HuH-7 (cell line): ENCODE results near the gene SEMA3A.
"Not testable (repeated sequence)": the region's sequence is repeated elsewhere in the genome, so short reads cannot be mapped to it uniquely, and the experiment has no call there.

Experiments used
- DNase-seq: peaks from one replicate; pipeline ENCODE4 v3.0.0; 2011; ENCODE audit warnings: low spot score

The SEMA3A gene

DNA sequence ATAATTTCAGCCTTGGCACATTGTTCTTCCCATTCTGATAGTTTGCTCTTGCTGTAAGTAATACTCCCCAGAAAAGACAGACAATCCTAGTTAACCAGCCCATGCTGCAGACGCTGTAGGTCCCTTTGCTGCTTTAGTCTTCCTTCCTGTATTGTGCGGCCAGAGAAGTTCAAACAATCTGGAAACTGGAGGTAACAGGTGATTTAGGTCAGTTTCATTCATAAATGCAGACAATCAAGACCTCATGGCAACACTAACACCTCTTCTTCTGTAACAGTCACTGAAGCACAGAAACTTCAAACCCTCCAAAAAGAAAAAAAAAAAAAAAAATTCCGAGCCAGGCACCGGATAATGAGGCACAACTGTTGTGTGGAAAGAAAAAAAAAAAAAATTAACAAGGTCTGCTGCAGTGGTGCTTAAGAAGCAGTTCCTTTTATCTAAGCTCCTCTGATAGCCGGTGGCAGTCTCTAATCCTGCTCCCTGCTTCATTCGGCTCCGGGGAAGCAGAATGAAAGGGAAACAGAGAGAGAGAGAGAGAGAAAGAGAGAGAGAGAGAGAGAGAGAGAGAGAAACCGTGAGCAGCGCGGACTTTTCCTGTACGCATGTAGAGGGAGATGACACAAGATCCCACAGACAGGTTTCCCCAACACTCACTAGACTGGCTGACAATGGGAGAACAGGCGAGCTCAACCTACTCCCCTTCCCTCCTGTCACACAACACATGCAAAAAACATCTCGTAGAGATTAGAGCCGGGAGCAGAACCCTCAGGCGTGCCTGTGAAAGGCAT is at the start of gene SEMA3A:
SEMA3A (minus strand) TSS at position 306 of the 788 bp plus-strand sequence; CDS start at position 103, 203 bp downstream.
- DNase-seq: peak; percentile 14

DNA sequence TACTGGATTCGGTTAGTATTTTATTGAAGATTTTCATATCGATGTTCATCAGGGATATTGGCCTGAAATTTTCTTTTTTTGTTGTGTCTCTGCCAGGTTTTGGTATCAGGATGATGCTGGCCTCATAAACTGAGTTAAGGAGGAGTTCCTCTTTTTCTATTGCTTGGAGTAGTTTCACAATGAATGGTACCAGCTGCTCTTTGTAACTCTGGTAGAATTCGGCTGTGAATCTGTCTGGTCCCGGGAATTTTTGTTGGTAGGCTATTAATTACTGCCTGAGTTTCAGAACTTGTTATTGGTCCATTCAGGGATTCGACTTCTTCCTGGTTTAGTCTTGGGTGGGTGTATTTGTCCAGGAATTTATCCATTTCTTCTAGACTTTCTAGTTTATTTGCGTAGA is 48.4 kb upstream of the SEMA3A start:
- DNase-seq: not testable (repeated sequence)

GRCh38 chr7:84238596-84238995 is 44.0 kb upstream of the SEMA3A start:
- no peak for DNase-seq

DNA sequence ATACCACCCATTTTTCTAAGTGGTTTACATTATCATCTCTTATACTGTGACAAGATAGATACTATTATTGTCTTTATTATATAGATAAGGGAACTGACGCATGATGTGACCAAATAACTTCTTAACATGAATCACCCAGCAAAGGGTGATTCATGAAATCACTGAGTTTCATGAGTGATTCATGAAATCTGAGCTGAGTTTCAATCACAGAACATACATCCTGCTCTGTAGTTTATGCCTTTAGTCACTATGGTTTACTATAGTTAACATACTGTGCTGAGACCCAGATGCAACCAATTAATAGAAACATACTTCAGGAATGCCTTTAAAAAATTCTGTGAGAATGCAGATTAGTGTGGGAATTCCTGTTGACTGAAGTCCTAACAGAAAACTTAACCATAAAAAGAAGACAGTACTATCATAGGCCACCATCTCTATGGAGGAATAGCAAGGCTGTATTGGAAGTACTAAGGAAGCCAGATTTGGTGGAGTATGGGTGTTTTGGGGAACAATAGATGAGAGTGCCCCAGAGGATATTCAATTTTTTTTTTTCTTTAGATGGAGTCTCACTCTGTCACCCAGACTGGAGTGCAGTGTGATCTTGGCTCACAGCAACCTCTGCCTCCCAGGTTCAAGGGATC is 43.1 kb upstream of the SEMA3A start:
- DNase-seq: no peak

DNA sequence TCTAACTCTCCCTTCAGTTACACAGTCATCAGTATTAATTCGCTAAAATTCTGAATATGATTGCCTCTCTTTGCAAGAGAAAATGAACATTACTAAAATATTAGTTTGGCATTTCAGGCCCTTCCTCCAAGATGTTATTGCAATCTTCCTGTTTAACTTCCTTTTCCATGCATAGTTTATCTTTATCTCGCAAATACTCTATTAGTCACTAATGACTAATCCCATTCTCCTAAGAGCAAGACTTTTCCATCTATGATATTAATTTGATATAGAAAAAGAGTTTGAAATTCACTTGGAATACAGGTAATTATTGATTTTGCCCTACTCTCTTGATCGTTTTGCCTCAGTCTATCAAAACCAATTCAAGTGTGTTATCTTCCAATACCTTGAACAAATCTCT is 41.8 kb upstream of the SEMA3A start:
- no peak for DNase-seq

DNA sequence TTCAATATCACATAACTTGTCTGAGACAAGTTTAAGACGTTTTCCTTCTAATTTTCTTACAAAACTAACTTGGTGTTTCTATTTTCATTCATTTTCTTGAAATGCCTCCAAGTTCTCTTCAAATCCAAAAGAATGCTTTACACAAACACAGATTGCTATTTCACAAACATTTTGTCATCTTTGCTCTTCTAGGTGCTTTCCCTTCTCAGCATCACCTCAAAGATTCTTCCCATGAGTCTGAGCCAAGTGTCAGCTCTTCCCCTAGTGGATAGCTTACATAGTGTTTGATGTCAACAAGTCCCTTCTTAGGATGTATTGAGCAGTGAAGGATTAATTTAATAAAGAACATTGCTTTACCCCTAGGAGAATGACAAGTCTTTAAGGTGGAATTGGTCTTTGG is 38.1 kb upstream of the SEMA3A start:
- no peak for DNase-seq

DNA sequence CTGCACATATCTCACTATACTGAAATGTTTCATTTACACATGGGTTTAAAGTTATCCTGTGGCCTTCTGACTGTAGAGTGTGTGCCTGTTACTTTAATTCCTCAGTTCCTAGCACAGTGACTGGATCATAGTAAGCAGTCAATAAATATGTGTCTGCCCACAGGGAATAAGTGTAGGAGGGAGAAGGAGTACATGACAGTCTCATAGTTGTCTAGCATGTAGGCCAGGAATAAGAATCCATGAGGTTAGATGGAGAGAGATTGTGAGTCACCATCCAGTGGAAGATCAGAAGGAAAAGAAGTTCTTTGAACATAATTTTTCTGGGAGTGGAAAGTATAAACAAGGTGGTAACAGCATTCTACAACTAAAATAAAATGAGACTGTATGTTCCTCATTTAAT is 36.6 kb upstream of the SEMA3A start:
- no peak for DNase-seq

DNA sequence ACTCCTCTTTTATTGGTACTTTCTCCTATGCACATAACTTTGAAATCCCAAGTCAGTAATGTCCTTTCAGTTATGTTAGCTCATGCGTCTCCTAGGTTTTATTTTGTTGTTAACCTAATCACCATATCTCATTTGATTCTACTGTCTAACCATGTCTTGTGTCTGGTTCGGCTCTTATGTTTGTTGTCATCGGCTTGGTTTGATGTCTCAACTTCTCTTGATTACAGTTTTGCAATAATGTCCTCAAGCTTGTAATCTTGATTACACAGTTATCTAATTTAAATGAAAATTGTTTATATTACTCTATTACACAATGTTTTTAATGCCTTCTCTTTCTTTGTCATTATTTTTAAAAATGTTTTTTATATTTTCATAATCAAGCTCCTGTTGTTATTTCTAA is 35.9 kb upstream of the SEMA3A start:
- DNase-seq: no peak

DNA sequence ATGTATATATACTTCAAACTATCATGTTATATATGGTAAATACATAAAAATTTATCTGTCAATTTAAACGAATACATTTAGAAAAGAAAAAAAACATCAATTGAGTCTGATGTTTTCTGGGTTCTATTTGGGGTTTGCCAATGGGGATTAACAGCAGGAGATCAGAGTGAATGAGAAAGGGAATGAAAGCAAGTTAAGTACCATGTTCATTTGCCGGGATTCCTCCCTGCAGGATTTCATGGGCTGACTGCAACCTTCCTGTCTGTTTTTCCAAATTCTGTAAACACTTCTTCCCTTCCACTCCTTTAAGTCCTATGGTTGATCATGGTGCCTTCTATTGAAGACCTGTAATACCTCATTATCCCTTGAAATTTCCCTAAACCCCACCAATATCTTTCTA is 33.9 kb upstream of the SEMA3A start:
- no peak for DNase-seq

DNA sequence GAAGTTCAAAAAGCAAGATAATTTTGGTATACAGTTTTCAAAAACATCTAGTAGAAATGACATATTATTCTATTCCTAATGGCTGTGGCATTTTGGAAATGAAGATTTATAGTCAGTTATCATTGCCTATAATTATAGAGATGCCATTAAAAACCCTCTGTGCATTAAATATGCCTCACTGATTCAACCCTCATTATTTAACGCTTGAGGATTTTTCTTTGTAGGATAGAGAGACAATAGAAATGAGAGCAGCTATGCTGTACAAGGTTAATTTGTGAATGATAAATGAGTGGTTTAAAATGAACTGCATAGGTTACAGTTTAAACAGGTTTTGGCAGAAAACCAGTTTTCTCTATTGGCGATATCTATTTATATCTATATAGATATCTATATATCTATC is 32.2 kb upstream of the SEMA3A start:
- DNase-seq: no peak

DNA sequence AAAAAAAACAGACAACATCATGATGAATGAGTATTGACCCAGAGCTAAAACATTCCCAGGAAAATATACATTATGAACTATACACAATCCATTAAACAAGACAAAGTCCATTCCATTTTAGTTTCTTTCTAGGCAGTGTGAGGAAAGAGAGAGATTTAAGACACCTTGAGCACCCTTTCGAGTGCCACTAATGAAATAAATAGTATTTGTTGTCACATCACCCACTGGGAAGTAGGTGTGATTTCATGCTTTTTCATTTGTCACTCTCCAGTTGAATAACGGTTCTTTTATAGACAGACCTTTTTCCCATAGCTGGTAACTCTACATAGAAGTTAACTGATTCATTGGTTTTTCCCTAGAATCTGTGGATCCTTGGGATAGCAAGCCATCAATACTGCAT is 29.9 kb upstream of the SEMA3A start:
- DNase-seq: no peak

GRCh38 chr7:84219310-84219709 is 24.7 kb upstream of the SEMA3A start:
- DNase-seq: no peak

- no peak for DNase-seq
Observed at GRCh38 chr7:84218681-84219080, 24.1 kb upstream of the SEMA3A start.

DNA sequence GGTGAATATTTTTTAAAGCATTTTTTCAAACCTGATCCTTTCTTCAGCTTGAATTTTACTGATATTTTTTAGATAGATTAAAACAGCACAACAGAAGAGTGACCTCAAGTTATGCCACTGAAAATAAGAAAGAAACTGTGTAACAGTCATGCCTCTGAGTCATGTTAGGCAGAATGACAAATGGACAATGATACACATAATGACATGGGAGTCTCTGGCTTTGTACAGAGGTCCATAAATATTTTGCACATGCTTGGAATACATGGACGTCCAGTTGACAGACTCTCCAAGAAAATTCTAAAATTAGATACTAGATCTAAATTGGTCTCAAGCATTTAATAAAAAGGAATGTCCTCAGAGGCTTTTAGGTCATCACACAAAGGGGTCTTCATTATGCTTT is 21.9 kb upstream of the SEMA3A start:
- DNase-seq: no peak

- not testable (repeated sequence) for DNase-seq
Observed at GRCh38 chr7:84214757-84215156, 20.2 kb upstream of the SEMA3A start.

DNA sequence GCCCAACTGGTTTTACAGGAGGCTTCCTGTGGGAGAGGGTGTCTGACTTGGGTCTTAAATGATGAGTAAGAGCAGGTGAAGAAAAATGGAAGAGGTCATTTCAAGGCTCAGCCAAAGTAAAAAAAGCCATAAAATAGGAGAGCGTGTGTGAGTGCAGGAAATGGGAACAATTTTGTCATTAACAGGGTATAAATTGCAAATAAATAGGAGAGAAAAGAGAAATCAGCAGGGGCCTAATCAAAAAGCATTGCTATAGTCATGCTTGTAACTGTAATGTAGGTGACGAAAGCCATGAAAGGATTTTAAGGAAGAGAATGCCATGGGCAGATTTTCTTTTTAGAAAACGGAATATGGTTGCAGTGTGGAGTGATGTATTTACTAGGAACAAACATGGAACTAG is 15.7 kb upstream of the SEMA3A start:
- no peak for DNase-seq

DNA sequence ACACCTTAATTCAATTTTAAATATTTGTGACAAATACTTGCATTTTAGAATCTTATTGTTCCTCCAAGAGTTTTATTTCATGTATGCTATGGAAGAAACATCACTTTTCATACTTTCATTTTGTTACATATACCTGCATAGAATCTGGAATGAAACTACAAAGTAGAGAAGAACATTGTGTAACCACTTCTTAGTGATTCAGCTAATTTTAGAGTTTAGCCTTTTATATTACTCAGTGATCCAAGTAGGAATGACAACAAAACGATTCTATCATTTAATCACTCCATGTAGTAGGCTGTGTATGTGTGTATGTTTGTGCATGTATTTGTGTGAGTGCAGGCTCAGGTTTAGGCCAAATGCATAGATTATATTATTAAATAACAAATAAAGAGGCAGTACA is 14.4 kb upstream of the SEMA3A start:
- no peak for DNase-seq

GRCh38 chr7:84207615-84208014 is 13.0 kb upstream of the SEMA3A start:
- no peak for DNase-seq

DNA sequence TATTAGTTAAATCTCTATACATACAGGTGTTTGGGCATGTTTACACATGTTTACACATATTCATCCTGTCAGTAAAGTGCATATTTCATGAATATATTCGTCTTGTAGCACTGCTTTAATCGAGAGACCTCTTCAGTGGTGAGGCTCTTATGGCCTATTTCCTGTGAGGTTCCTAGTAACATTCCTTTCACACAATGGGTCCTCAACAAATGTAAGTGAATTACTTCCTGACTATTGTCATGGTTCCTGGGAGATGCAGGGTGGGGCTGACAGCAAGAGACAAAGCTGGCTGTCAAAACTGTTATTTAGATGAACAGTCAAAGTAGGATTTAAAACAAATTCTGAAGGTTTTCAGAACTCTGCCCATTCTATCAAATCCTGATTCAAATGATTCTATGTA is 12.4 kb upstream of the SEMA3A start:
- no peak for DNase-seq

DNA sequence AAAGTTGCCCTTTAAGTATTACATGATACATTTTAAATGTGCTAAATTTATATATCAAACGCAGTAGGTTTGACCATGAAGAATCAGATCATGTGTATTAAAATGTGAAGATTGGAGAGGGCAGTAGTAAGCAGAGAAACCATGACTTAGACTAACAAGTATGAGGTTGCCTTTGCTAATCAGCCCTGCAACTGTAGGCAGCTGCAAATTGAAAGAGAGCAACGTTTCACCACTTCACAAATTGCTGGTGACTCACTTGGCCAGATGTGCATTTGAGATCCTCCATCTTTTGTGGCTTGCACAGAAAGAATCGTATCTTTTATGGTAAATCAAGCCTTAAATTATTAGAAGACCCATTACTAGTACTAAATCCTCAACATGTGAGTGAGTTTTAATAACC is 10.1 kb upstream of the SEMA3A start:
- no peak for DNase-seq

DNA sequence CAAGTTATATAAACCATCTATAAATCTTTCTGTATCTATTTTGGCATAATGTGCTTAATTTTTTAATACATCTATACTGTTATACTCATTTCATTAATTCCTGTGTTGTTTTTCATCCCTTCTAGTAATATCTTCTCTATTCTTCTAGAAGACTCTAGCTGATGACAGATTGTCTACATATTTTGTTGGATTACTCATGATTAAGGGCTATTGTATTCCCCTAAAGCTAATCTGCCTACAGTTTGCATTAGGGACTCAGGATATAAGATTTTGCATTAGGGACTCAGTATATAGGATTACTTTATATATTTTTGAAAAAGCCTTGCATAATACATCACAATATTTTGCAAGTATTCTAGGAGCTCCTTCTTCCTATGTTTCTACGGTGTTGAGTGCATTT is 8.3 kb upstream of the SEMA3A start:
- no peak for DNase-seq

DNA sequence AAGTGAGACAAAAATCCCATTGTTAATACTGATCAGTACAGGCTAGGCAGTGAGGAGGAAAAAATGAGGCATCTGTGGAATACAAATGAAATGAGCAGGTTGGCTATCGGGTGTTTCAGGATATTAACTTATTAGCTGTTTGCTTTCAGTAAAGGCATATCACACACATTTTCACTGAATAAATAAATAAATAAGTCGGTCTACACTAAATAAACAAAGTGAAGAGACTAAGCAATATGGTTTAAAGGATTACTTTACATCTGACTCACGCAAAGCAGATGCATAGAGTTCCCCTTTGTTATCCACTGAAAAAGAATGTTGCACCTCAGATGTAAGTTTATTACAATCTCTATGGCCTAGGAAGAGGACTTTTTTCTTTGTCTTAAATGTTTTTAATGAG is 6.3 kb upstream of the SEMA3A start:
- DNase-seq: no peak

GRCh38 chr7:84199216-84199615 is 4.6 kb upstream of the SEMA3A start:
- no peak for DNase-seq

GRCh38 chr7:84196084-84196503 is 1.5 kb upstream of the SEMA3A start:
- no peak for DNase-seq
